AG09319 (cell line): ENCODE results near the gene ADD3.
A peak's percentile ranks its signal among the peaks of the same experiment; 100 is the strongest.

ENCODE experiments used
- DNase-seq: peaks from one replicate; pipeline ENCODE4 v3.0.0-alpha.2; 2010; ENCODE audit warnings: low read depth; ENCODE audit errors: extremely low read depth
- CTCF ChIP-seq: IDR thresholded peaks from 2 replicates; pipeline ENCODE4 v1.5.1; 2011; ENCODE audit warnings: low read depth, mild to moderate bottlenecking, inconsistent platforms, low read length, moderate library complexity

The ADD3 gene

GRCh38 chr10:109996766-109997171, 11.0 kb upstream of the ADD3 start:
- no peak for DNase-seq
- no peak for TF ChIP-seq CTCF

- DNase-seq: no peak
- no peak for TF ChIP-seq CTCF
These were observed 10.6 kb upstream of the ADD3 start for GRCh38 chr10:109997233-109997632.

GRCh38 chr10:109998513-109998912, 9.3 kb upstream of the ADD3 start:
- TF ChIP-seq CTCF: no peak
- no peak for DNase-seq

DNA sequence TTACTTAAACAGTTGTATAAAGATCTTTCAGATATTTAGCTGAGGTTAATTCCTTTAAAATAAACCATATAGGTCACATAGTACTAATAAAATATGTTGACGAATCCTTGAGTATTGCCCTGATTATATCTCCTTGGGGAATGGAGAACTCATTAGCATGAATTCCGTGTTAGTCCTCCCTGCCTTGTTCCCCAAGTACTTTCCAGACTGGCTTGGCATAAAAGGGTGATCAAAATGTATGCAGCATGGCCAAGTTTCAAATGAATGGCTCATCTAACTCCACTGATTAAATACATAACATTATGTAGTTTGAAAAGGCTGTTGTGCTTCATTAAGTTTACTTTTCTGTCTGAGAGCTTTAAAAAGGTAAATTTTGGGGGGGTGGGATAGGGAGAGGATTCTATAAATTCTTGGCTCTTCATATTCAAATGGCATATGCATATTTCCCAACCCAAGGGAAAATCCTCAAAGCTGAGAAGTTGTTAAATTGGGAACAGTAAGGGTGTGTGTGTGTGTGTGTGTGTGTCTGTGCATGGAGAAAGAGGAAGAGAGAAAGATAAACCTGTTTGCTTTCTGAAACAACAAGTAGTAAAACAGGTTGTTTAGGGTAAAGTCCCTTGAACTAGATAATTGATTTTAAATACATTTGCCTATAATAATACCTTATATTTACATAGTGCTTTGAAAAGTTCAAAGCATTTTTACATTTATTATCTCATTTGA, 4.8 kb upstream of the ADD3 start:
- no peak for DNase-seq

GRCh38 chr10:110003524-110003885, 4.3 kb upstream of the ADD3 start:
- no peak for DNase-seq
- TF ChIP-seq CTCF: no peak

More for the DNA sequence above, 4.8 kb upstream of the ADD3 start:
- no peak for TF ChIP-seq CTCF

DNA sequence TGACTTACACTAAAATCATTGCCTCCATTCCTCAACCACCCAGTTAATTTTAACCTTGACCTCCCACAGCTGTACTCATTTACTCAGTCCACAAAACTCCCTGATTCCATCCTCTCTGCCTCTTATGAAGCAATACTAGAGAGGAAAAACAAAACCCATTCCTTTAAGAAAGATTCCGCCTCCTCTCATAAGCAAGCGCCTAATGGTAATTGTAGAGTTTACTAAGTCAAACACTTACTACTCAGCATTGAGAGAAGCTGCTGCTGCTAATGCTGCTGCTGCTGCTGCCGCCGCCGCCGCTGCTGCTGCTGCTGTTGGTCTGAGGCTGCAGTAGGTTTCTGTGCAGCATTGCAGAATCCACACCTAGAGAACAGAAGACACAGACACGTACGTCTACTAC, 2.1 kb upstream of the ADD3 start:
- DNase-seq: peak; percentile 82
- TF ChIP-seq CTCF: no peak

DNA sequence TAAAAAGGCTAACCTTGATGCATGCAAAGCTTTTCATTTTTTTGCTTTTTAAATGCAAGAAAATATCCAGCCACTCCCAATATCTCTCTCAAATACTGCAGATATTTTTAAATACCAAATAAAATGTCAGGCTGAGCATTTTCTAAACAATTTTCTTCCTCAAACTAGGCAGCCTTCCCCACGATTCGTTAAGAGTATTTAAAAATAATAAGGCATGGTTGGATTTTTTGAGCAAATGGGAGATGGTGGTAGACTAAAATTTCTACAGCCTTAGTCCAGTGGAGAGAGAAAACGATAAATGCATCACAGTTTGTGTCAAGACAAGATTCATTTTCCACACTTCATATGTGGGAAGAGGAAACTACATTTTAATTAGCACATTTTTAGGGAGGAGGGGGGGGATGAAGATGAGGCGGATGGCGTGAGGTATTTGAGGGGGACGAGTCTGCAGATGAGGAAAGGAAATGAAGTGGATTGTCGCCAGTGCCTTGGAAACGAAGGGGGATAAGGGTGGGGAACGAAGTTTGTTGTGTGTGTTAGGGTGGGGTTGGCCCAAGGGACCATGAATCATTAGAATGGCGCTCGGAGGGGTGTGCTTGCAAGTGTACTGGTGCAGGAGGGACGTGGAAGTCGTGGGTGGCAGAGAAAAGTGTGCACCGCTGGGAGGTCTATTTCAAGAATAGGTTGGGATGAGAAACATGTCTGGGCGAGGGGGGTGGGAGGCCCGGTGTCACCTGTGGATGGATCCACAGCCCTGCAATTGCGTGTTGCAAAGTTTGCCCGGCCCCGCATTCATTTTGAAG, 1.2 kb upstream of the ADD3 start:
- no peak for TF ChIP-seq CTCF
- DNase-seq: no peak
